Fibroblast of upper back skin (primary cell): ENCODE data around the gene RIOX2.

ENCODE experiments used
- DNase-seq: peaks from one replicate; pipeline ENCODE4 v3.0.0-alpha.2; 2013

The RIOX2 gene

GRCh38 chr3:97901313-97902248 is 70.7 kb downstream of the RIOX2 start:
- no peak for DNase-seq

DNA sequence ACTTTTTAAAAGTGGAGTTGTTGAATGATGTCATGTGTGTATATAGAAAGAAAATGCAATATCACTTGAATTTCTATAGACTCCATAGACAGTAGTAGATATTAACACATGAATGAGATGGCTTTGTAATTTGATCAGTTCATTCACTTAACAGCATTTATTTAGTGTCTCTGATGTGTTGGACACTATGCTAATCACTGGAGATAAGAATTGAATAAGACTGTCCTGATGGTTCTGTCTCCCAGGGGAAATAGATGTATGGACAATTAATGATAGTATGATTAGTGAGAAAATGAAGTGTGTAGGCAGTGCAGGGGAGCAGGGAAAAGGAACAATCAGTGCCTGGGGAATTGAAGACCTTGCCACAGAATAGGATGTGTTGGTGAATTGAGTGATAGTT is 72.9 kb downstream of the RIOX2 start:
- no peak for DNase-seq

DNA sequence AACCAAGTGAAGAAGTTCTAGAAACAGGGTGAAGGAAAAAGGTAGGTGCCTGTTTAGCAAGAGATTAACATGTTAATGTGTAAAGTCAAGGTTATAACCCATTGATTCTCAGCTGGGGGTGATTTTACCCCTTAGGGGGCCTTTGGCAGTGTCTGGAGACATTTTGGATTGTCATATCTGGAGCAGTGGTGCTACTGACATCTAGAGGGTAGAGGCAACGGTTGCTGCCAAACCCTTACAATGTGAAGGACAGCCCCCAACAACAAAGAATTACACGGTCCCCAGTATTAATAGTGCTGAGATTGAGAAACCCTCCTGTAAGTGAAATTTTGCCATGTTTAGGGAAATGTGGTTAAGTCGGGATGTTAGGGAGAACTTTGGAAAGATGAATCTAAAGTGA is 75.7 kb downstream of the RIOX2 start:
- peak; percentile 2 for DNase-seq

GRCh38 chr3:97896129-97896528 is 76.1 kb downstream of the RIOX2 start:
- DNase-seq: no peak

GRCh38 chr3:97895216-97895615 is 77.0 kb downstream of the RIOX2 start:
- no peak for DNase-seq

- DNase-seq: no peak
Measured at GRCh38 chr3:97892852-97893251, 79.4 kb downstream of the RIOX2 start.
